ENCODE data around the gene IL25. TPM values are rescaled to one million over a fixed set of nuclear protein-coding genes. Genes with fewer than 3 reads are reported as not detected.

The IL25 gene
- total and polyA plus RNA-seq, 10 of the 15 experiments (the other 5 are each of a cell fraction or from before 2014, with no cell fraction given) = not detected

DNA sequence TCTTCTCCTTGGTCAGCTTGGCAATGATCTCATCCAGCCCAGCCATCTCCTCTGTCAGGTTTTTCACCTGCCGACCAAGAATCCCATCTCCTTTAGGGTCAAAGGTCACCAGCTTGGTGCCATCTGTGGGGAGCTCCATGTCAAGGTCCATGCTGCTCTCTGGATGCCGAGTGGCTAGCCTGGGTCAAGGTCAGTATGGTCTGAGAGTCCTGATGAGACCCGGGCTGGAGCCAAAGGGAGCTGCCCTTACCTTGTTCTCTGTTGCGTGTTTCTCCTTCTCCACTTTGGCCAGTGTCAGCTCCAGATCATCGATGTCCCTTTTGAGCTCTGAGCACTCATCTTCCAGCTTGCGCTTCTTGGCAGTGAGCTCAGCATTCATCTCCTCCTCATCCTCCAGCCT lies 51.0 kb downstream of the IL25 start:
- no peak overlapping the region for H3K9ac ChIP-seq (ENCODE audit: control insufficient read depth, insufficient read depth, low read length)
- ChIA-PET SMC1A (ENCODE audit: uncharacterized antibody, unreplicated experiment) (no interaction called here), CTCF (interaction anchor here (0.9 kb wide), 1 partner anchor 54 kb away, joined by 3 read pairs; no protein-coding TSS in a partner anchor), POLR2A (interaction anchor here (1.3 kb wide), 1 partner anchor 14 kb away, joined by 4 read pairs; no protein-coding TSS in a partner anchor), RAD21 (ENCODE audit: unreplicated experiment) (no interaction called here)
- ATAC-seq = no peak
- H3K9me3 ChIP-seq (replicated peaks; ENCODE audit: control insufficient read depth, insufficient read depth, low read length) = no peaks in the 10 kb centered on the region
- DNase-seq (ENCODE audit: low read depth, low spot score) = no peak
- H3K79me2 ChIP-seq (ENCODE audit: control insufficient read depth, insufficient read depth, low read length) = no peaks in the 10 kb centered on the region
- no peak overlapping the region for H3K4me2 ChIP-seq (ENCODE audit: control insufficient read depth, insufficient read depth)
- no peaks in the 10 kb centered on the region for H3K4me1 ChIP-seq (ENCODE audit: control insufficient read depth, insufficient read depth, low read length)
- intact Hi-C loops (cut with micrococcal nuclease; ENCODE audit: unreplicated experiment) (no loop called here), in situ Hi-C loops (cut with MboI) (no loop called here)
- H3K36me3 ChIP-seq (ENCODE audit: control insufficient read depth in 2 of 2, insufficient read depth in 2 of 2, low read length in 1 of 2) = no peaks in the 10 kb centered on the region
- no peak overlapping the region for H3K4me3 ChIP-seq
- no peak overlapping the region for H3K27ac ChIP-seq (ENCODE audit: control insufficient read depth, insufficient read depth)
- no peak for FAIRE-seq
- no peaks in the 10 kb centered on the region for H3K27me3 ChIP-seq (replicated peaks in 1 of 2; ENCODE audit: control insufficient read depth in 2 of 2, insufficient read depth in 2 of 2, low read length in 1 of 2)
- no TSS peak for BruUV-seq (replicated peaks)
- no peak overlapping the region for H2AFZ ChIP-seq (ENCODE audit: control insufficient read depth, low read depth, low read length)
- WGBS (ENCODE audit: insufficient coverage, insufficient replicate concordance, low lambda C conversion rate, missing lambda C conversion rate) = 66% methylated on average over 6 of the region's 6 CpGs
- TF ChIP-seq, protein P1, sequence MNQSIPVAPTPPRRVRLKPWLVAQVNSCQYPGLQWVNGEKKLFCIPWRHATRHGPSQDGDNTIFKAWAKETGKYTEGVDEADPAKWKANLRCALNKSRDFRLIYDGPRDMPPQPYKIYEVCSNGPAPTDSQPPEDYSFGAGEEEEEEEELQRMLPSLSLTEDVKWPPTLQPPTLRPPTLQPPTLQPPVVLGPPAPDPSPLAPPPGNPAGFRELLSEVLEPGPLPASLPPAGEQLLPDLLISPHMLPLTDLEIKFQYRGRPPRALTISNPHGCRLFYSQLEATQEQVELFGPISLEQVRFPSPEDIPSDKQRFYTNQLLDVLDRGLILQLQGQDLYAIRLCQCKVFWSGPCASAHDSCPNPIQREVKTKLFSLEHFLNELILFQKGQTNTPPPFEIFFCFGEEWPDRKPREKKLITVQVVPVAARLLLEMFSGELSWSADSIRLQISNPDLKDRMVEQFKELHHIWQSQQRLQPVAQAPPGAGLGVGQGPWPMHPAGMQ (IDR thresholded peaks at IDR 0.05; ENCODE audit: borderline replicate concordance) = no peak
- no peak for TF ChIP-seq RB1 (IDR thresholded peaks at IDR 0.05; ENCODE audit: borderline replicate concordance)
- TF ChIP-seq RCOR1 (conservative IDR thresholded peaks at IDR 0.05; ENCODE audit: low read depth, low read length) = no peak
- no peak for TF ChIP-seq SMAD1 (IDR thresholded peaks at IDR 0.05; ENCODE audit: low read depth, partially characterized antibody)
- no peaks in the 10 kb centered on the region for H4K20me1 ChIP-seq (ENCODE audit: control insufficient read depth, insufficient read depth)

DNA sequence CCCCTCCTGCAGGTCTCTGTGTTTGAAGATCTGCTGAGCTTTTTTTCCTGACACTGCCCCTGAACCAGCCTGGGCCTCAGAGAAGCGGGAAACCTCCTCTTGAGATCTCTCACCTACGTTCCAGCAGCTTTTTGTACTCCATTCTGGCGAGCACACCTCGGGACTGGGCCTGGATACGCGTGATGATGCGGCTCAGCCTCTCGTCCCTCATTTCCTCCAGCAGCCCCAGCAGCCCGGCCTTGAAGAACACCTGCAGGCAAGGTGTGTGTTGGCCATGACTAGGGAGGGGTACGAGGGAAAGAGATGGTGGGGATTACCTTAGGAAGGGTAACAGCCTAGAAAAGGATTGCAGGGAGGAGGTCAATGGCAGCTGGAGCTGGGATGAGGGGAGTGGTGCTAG lies 52.6 kb downstream of the IL25 start:
- no TSS peak for BruUV-seq (replicated peaks)
- in situ Hi-C loops (cut with MboI) = no loop called here
- DNase-seq (ENCODE audit: low read depth, low spot score) = no peak
- H3K27me3 ChIP-seq (replicated peaks in 1 of 2; ENCODE audit: control insufficient read depth in 2 of 2, insufficient read depth in 2 of 2, low read length in 1 of 2) = no peaks in the 10 kb centered on the region; a peak in 1 of 4 replicates
- WGBS (ENCODE audit: insufficient coverage, insufficient replicate concordance, low lambda C conversion rate, missing lambda C conversion rate) = 59% methylated on average over 10 of the region's 10 CpGs
- H3K9ac ChIP-seq (ENCODE audit: control insufficient read depth, insufficient read depth, low read length) = no peak overlapping the region
- H3K9me3 ChIP-seq (replicated peaks; ENCODE audit: control insufficient read depth, insufficient read depth, low read length) = no peaks in the 10 kb centered on the region
- H3K4me2 ChIP-seq (ENCODE audit: control insufficient read depth, insufficient read depth) = no peak overlapping the region
- ChIA-PET CTCF (interaction anchor here (1.2 kb wide), 1 partner anchor 22 kb away, joined by 3 read pairs; no protein-coding TSS in a partner anchor), RAD21 (ENCODE audit: unreplicated experiment) (no interaction called here), SMC1A (ENCODE audit: uncharacterized antibody, unreplicated experiment) (no interaction called here), POLR2A (no interaction called here)
- no peaks in the 10 kb centered on the region; a peak in 1 of 4 replicates for H3K36me3 ChIP-seq (ENCODE audit: control insufficient read depth in 2 of 2, insufficient read depth in 2 of 2, low read length in 1 of 2)
- no peak overlapping the region for H2AFZ ChIP-seq (ENCODE audit: control insufficient read depth, low read depth, low read length)
- FAIRE-seq = no peak
- no peaks in the 10 kb centered on the region for H3K4me1 ChIP-seq (ENCODE audit: control insufficient read depth, insufficient read depth, low read length)
- no peak overlapping the region for H3K4me3 ChIP-seq
- ATAC-seq = no peak
- no peaks in the 10 kb centered on the region for H3K79me2 ChIP-seq (ENCODE audit: control insufficient read depth, insufficient read depth, low read length)
- no peak overlapping the region for H3K27ac ChIP-seq (ENCODE audit: control insufficient read depth, insufficient read depth)
- no peaks in the 10 kb centered on the region for H4K20me1 ChIP-seq (ENCODE audit: control insufficient read depth, insufficient read depth)
- intact Hi-C loops (cut with micrococcal nuclease; ENCODE audit: unreplicated experiment) = no loop called here
- TF ChIP-seq, protein P2, sequence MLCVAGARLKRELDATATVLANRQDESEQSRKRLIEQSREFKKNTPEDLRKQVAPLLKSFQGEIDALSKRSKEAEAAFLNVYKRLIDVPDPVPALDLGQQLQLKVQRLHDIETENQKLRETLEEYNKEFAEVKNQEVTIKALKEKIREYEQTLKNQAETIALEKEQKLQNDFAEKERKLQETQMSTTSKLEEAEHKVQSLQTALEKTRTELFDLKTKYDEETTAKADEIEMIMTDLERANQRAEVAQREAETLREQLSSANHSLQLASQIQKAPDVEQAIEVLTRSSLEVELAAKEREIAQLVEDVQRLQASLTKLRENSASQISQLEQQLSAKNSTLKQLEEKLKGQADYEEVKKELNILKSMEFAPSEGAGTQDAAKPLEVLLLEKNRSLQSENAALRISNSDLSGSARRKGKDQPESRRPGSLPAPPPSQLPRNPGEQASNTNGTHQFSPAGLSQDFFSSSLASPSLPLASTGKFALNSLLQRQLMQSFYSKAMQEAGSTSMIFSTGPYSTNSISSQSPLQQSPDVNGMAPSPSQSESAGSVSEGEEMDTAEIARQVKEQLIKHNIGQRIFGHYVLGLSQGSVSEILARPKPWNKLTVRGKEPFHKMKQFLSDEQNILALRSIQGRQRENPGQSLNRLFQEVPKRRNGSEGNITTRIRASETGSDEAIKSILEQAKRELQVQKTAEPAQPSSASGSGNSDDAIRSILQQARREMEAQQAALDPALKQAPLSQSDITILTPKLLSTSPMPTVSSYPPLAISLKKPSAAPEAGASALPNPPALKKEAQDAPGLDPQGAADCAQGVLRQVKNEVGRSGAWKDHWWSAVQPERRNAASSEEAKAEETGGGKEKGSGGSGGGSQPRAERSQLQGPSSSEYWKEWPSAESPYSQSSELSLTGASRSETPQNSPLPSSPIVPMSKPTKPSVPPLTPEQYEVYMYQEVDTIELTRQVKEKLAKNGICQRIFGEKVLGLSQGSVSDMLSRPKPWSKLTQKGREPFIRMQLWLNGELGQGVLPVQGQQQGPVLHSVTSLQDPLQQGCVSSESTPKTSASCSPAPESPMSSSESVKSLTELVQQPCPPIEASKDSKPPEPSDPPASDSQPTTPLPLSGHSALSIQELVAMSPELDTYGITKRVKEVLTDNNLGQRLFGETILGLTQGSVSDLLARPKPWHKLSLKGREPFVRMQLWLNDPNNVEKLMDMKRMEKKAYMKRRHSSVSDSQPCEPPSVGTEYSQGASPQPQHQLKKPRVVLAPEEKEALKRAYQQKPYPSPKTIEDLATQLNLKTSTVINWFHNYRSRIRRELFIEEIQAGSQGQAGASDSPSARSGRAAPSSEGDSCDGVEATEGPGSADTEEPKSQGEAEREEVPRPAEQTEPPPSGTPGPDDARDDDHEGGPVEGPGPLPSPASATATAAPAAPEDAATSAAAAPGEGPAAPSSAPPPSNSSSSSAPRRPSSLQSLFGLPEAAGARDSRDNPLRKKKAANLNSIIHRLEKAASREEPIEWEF (IDR thresholded peaks at IDR 0.05; ENCODE audit: insufficient replicate concordance, low read depth, low read length) = no peak
- TF ChIP-seq WRNIP1 (IDR thresholded peaks at IDR 0.05; ENCODE audit: borderline replicate concordance, low read depth, low read length) (no peak), MTA2 (IDR thresholded peaks at IDR 0.05; ENCODE audit: low read depth) (no peak), HDAC2 (IDR thresholded peaks at IDR 0.05) (no peak)
- TF ChIP-seq, protein P3, sequence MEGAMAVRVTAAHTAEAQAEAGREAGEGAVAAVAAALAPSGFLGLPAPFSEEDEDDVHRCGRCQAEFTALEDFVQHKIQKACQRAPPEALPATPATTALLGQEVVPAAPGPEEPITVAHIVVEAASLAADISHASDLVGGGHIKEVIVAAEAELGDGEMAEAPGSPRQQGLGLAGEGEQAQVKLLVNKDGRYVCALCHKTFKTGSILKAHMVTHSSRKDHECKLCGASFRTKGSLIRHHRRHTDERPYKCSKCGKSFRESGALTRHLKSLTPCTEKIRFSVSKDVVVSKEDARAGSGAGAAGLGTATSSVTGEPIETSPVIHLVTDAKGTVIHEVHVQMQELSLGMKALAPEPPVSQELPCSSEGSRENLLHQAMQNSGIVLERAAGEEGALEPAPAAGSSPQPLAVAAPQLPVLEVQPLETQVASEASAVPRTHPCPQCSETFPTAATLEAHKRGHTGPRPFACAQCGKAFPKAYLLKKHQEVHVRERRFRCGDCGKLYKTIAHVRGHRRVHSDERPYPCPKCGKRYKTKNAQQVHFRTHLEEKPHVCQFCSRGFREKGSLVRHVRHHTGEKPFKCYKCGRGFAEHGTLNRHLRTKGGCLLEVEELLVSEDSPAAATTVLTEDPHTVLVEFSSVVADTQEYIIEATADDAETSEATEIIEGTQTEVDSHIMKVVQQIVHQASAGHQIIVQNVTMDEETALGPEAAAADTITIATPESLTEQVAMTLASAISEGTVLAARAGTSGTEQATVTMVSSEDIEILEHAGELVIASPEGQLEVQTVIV (IDR thresholded peaks at IDR 0.05; ENCODE audit: borderline replicate concordance, partially characterized antibody) = no peak

All from GM12878 (cell line).